ENCODE results near the gene ARL4D.

DNA sequence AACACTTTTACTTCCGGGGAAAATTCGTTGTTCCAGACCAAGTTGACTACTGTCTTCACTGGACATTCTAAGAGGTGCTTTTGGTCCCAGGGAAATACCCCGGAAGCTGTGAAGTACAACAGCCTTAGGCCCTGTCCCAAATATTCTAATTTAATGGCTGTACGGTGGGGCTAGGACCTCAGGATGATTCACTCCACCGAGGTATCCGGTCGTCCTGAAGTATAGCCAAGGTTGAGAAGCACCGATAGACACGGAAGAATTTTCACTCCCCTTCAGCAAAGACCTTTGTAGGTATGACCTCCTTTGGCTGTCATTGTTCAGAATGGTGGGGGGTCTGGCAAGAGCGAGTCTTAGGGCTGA is 34.9 kb upstream of the ARL4D start:
- TF ChIP-seq EP300 (IDR thresholded peaks at IDR 0.05; ENCODE audit: borderline replicate concordance in 1 of 2, low read depth in 2 of 2, low read length in 2 of 2) (no peak), POLR2A (IDR thresholded peaks at IDR 0.05; ENCODE audit: control extremely low read depth in 1 of 2, low read depth in 2 of 2, low read length in 2 of 2) (no peak), USF2 (IDR thresholded peaks at IDR 0.05; ENCODE audit: low read length) (no peak), TEAD4 (IDR thresholded peaks at IDR 0.05; ENCODE audit: low read depth, low read length) (no peak), MAFK (IDR thresholded peaks at IDR 0.05; ENCODE audit: low read depth, low read length) (no peak), RFX5 (IDR thresholded peaks at IDR 0.05; ENCODE audit: borderline replicate concordance, low read depth, low read length) (no peak), CHD2 (IDR thresholded peaks at IDR 0.05; ENCODE audit: low read length) (no peak), CTCF (IDR thresholded peaks at IDR 0.05; ENCODE audit: control extremely low read depth in 1 of 3, insufficient read depth in 1 of 3, low read depth in 1 of 3, low read length in 3 of 3) (no peak)
